GM19043 (cell line): ENCODE measurements around the gene PDXP.
A peak's percentile ranks its signal among the peaks of the same experiment; 100 is the strongest.

Source experiments
- ATAC-seq: cut with Tn5 transposase; IDR thresholded peaks from one replicate; pipeline ENCODE4 v1.9.1; 2021; ENCODE audit warnings: low read depth; ENCODE audit not compliant: unreplicated experiment

PDXP gene

GRCh38 chr22:37627545-37627944 is 31.0 kb upstream of the PDXP start:
- no peak for ATAC-seq

GRCh38 chr22:37628830-37629229 is 29.7 kb upstream of the PDXP start:
- no peak for ATAC-seq

- ATAC-seq, result no peak
Measured at GRCh38 chr22:37629928-37630327, 28.6 kb upstream of the PDXP start.

- ATAC-seq, result no peak
Measured at GRCh38 chr22:37630839-37631435, 27.6 kb upstream of the PDXP start.

DNA sequence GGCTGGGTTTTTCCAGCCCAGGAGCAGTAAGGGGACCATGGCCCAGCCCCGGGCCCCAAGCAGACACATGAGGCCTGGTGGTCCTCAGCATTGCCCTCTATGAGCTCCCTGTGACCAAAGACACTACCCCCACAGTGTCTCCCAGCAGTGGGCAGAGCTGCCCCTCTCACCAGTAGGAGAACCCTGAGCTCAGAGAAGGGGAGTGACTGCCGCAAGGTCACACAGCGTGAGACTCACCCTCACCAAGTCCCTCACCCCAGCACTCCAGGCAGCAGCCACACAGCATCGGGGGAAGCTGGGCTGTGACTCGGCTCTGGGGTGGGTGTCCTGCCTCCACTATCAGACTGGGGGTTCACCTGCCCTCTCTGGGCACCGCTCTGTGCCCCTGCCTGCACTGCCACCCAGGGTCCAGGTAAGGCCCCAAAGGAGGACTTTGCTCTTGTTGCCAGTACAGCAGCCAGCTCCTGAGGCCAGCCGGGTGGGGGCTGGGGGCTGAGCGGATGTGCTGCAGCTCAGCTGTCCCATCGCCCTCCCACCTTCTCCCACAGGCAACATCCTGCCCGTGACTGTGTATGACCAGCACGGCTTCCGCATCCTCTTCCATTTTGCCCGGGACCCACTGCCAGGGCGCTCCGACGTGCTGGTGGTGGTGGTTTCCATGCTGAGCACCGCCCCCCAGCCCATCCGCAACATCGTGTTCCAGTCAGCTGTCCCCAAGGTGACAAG is 26.9 kb upstream of the PDXP start:
- ATAC-seq, result no peak

DNA sequence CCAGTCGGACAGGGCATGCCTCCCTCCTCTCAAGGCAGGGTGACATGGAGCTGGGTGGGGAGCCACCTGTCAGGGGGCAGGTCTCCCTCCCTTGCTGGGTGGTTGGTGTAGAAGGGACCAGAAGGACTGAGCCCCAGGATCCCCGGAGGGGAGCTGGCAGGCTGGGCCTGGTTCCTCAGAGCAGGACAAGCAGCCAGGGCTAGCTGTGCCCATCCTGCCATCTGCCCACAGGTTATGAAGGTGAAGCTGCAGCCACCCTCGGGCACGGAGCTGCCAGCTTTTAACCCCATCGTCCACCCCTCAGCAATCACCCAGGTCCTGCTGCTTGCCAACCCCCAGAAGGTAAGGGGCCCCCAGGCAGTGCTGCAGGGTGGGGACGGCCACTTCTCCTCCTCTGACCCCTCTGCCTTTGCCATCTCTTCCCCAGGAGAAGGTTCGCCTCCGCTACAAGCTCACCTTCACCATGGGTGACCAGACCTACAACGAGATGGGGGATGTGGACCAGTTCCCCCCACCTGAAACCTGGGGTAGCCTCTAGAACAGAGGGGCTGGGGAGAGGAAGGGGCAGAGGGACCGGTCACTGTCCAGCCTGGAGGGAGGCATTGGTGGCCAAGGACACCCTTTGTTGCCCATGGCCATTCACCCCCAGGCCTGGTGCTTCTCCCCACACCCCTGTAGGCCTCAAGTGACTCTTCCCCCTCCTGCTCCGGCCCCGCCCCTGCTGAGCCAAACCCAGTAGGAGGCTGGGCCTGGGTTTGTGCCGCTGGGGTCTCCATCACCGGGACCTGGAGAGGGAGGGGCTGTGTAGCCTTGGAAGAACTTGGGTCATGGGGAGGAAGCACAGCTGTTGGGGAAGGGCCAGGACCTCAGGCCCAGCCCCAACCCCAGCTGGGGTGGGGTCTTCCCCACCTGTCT is 26.1 kb upstream of the PDXP start:
- no peak for ATAC-seq

DNA sequence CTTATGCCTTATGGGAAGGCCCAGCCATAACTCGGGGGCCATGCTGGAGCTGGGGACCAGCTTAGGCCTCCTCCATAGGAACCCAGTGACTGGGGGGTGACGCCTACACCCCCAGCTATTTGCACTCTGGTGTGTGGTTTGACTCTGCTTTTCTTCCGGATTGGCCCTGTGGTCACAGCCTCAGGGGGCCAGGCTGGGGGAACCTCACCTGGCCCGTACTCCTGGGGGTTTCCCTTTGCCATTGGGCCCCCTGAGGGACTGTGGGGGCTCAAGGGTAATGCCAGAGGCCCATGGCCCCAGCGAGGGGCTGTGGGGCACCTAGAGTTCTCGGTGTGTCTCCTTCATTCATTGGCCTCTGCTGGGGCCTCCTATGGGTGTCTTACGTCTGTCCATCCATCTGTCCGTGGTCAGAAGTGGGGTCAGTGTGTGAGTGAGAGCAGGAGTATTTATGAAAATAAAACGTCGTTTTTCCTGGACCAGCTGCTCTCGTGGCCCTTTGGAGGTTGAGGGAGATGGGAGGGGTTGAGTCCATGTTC is 25.4 kb upstream of the PDXP start:
- ATAC-seq, result peak; percentile 45

DNA sequence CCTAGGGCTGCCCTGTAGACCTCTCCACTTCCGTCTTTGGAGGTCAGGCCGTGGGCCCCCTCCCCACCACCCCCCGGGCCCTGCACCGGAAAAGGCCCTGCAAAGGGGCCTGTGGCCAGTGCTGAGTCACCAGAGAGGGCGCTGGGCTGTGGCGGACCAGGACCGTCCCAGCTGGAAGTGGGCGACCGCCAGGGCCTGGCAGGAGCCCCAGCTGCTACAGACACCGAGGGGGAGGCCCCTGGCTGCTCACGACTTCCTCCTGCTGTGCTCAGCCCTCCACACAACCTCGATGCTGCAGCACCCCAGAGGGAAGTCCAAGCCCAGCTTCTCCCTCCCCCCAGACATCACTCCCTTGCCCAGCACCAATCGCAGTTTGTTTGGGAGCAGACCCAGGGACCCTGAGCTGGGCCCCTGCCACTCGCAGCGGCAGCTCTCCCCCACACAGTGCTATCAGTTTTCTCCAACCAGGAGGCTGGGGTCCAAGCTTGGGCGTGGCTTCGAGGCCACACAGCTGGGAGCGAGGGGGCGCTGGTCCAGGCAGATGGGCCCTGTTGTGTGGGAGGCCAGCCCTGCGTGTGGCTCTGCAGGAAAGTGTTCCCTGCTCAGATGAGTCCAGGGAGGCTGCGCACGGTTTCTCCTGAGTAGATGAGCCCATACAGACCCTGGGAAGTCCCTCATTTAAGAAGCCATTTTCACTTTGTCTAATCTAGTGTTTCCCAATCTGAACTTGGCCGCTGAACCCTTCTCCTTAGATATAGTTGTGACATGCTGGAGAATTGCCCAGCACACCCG is 24.7 kb upstream of the PDXP start:
- peak; percentile 49 for ATAC-seq

DNA sequence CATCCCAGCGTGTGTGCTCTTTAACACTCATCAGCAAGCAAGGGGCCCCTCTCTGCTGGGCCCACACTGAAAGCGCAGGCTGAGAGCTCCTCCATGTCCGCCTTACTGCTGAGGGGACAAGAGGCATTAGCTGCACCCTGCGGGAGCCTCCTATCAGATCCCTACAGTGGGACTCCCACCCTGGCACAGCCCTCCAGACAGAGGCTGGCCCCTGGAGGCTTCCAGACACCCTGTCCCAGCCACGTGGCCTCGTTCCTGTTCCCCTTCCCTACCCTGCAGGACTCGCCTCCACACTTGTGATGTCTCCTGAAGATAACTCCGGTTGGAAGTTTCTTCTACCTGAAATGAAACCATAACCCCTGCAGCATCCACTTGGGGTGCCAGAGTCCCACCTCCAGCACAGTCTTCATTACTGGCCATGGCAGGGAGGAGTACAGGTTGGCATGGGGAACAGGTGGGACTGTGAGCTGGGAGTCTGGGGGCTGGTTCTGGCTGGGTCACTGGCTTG is 24.1 kb upstream of the PDXP start:
- ATAC-seq, result no peak

GRCh38 chr22:37635157-37635556 is 23.4 kb upstream of the PDXP start:
- no peak for ATAC-seq

DNA sequence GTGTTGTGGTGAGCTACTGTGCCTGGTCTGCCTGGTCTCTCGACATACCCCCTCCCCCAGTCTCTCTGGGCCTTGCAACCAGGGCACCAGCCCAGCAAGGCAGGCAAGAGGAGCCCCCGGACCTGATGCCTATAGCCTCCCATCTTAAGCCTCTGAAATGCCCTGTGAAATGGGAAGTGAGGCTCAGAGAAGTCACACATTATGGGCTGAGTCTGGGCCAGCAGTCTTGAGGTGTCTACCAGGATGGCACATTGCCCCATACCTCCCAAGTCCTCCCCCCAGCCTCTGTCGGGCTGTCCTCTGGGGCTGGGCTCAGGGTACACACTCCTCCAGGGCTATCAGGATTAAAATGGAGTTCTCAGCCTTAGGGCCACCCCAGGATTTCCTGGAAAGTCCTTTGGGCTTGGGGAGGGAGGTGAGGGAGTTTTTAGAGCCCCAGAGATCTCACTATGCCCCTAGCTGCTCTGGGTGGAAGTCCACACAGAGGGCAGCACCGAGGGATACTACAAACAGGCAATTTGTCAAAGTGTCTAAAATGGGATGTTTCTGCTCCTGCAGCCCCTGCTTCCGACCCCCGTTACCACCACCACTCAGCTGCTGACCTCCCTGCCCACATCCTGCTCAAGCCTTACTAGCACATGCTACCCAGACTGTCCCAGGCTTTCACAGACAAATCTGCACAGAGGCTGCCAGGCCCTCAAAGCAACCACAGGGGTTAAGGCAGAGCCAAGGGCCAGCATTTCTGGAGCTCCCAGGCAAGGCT is 22.2 kb upstream of the PDXP start:
- no peak for ATAC-seq

GRCh38 chr22:37636949-37637273 is 21.6 kb upstream of the PDXP start:
- ATAC-seq, result no peak

- no peak for ATAC-seq
Measured at GRCh38 chr22:37638391-37639069, 20.0 kb upstream of the PDXP start.

- no peak for ATAC-seq
Measured at GRCh38 chr22:37639070-37639760, 19.3 kb upstream of the PDXP start, which contains the start of gene SH3BP1. Gene SH3BP1 (plus strand): TSS chr22:37639669. CDS start chr22:37639788, 119 bp downstream.

DNA sequence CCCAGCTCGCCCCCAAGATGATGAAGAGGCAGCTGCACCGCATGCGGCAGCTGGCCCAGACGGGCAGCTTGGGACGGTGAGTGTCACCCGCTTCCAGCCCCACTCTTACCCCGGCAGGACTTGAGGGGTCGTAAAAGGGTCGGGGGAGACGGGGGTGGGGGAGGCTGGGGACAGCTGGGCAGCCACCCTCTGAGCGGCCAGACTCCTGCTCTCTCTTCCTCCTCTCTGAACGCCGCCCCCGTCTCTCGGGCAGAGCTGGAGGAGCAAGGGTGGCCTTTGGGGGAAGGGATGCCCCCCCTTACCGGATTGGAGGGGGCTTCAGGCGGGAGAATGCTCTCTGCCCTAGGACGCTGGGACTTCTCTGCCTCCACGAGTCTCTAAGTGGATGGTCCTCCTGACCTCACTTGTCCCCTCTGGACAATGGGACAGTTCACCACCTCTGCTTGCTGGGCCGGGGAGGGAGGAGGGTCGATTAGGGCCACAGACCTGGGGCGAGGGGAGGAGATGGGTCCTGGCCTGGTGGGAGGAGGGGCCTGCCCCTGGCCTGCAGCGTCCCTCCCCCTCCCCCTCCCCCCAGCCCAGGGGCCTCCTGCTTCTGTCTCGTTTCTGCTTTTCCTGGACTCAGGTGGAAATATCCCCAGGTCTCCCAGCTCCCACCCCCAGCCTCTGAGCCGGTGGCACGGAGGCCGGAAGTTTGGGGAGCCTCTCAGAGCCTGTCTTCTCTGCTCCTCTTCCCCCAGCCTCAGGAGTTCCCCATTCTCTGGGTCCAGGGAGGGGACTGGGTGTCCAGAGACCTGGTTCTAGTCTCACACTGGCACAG is 18.5 kb upstream of the PDXP start:
- ATAC-seq, result no peak

GRCh38 chr22:37640591-37641560 is 17.6 kb upstream of the PDXP start:
- ATAC-seq, result no peak
